Keratinocyte (primary cell): ENCODE results near the gene MAST2. TPM values are rescaled to one million over a fixed set of nuclear protein-coding genes. Genes with fewer than 3 reads are reported as not detected.

Source experiments
- DNase-seq: peaks from one replicate; pipeline ENCODE4 v3.0.0-alpha.2; 2011; ENCODE audit warnings: low read depth, missing footprints, low spot score
- FAIRE-seq: peaks from 2 replicates; lab custom pipeline; 2011; peaks lifted over from hg19 to GRCh38; lab: Jason Lieb, UNC
- H2AFZ ChIP-seq: 2 replicates; pipeline ENCODE4 v1.6.0; 2012; ENCODE audit warnings: low read length, control low read depth, inconsistent platforms; ENCODE audit not compliant: control insufficient read depth
- H3K27ac ChIP-seq: 2 replicates; pipeline ENCODE4 v1.5.1; 2011; ENCODE audit warnings: low read length; ENCODE audit not compliant: control insufficient read depth, insufficient read depth
- H3K27me3 ChIP-seq: 3 replicates; pipeline ENCODE4 v1.6.0; 2011; ENCODE audit warnings: low read length; ENCODE audit not compliant: control insufficient read depth, insufficient read depth; ENCODE audit errors: extremely low read depth
- H3K36me3 ChIP-seq, 2 experiments: 2 replicates in 1 of 2; 3 replicates in 1 of 2; pipeline ENCODE4 v1.5.1; 2011; ENCODE audit warnings: low read length in 2 of 2, mild to moderate bottlenecking in 1 of 2; ENCODE audit not compliant: control insufficient read depth in 2 of 2, insufficient read depth in 2 of 2; ENCODE audit errors: extremely low read depth in 1 of 2
- H3K4me1 ChIP-seq: 3 replicates; pipeline ENCODE4 v1.5.1; 2011; ENCODE audit warnings: low read length; ENCODE audit not compliant: control insufficient read depth, insufficient read depth; ENCODE audit errors: extremely low read depth
- H3K4me2 ChIP-seq: 3 replicates; pipeline ENCODE4 v1.6.0; 2011; ENCODE audit warnings: low read depth, low read length; ENCODE audit not compliant: control insufficient read depth, insufficient read depth; ENCODE audit errors: extremely low read depth
- H3K4me3 ChIP-seq, 3 experiments: fragments of 200-600 bp in 1 of 3; sonication (generic) in 1 of 3; 2 replicates in 2 of 3; 3 replicates in 1 of 3; pipeline ENCODE4 v1.5.1; 2011 to 2016; ENCODE audit warnings: low read length in 3 of 3, mild to moderate bottlenecking in 3 of 3, control low read depth in 2 of 3, inconsistent platforms in 1 of 3, low read depth in 1 of 3, mixed read lengths in 1 of 3, mixed run types in 1 of 3, moderate library complexity in 1 of 3; ENCODE audit not compliant: control insufficient read depth in 2 of 3, insufficient read depth in 2 of 3; ENCODE audit errors: extremely low read depth in 1 of 3
- H3K79me2 ChIP-seq: 2 replicates; pipeline ENCODE4 v1.6.0; 2012; ENCODE audit warnings: low read length; ENCODE audit not compliant: control insufficient read depth, insufficient read depth
- H3K9ac ChIP-seq: 3 replicates; pipeline ENCODE4 v1.6.0; 2011; ENCODE audit warnings: low read length; ENCODE audit not compliant: control insufficient read depth, insufficient read depth; ENCODE audit errors: extremely low read depth
- H3K9me1 ChIP-seq: 3 replicates; pipeline ENCODE4 v1.6.0; 2011; ENCODE audit warnings: low read length; ENCODE audit not compliant: control insufficient read depth, insufficient read depth; ENCODE audit errors: extremely low read depth
- H3K9me3 ChIP-seq: 2 replicates; pipeline ENCODE4 v1.5.1; 2012; ENCODE audit warnings: low read depth, low read length; ENCODE audit not compliant: control insufficient read depth
- H4K20me1 ChIP-seq: 3 replicates; pipeline ENCODE4 v1.6.0; 2011; ENCODE audit warnings: low read length; ENCODE audit not compliant: control insufficient read depth, insufficient read depth; ENCODE audit errors: extremely low read depth
- CTCF ChIP-seq, 3 experiments: IDR thresholded peaks in 1 of 3; conservative IDR thresholded peaks in 1 of 3; optimal IDR thresholded peaks in 1 of 3; 2 replicates in 2 of 3; 3 replicates in 1 of 3; pipeline versions ENCODE3 to v1.5.1; 2011; ENCODE audit warnings: low read length in 3 of 3, mild to moderate bottlenecking in 3 of 3, moderate library complexity in 2 of 3, control low read depth in 1 of 3, inconsistent platforms in 1 of 3; ENCODE audit not compliant: insufficient read depth in 2 of 3; ENCODE audit errors: extremely low read depth in 1 of 3
- EZH2 ChIP-seq: IDR thresholded peaks from one replicate; pipeline ENCODE4 v1.6.1; 2012; ENCODE audit warnings: inconsistent platforms, mild to moderate bottlenecking, low read length, moderate library complexity
- dilution Hi-C: fragments of 300-500 bp; cut with MboI; formaldehyde crosslinking; loops from one replicate; pipeline ENCODE4 v1.7.0; 2020; ENCODE audit warnings: low sequenced_read_pairs; ENCODE audit not compliant: extremely low pct_ligation_motif_present
- polyA plus RNA-seq, 5 experiments: library from polyadenylated mRNA; depleted of rRNA in 3 of 5; stranded (reverse) in 3 of 5; stranded (forward) in 1 of 5; unstranded in 1 of 5; fragments of >200 nt; gene quantifications; 1 replicate in 1 of 5; 2 replicates in 3 of 5; 3 replicates in 1 of 5; pipeline versions ENCODE4 v1.2.1 to v1.2.3, GENCODE V29; 2011 to 2012; ENCODE audit warnings: missing spikeins in 2 of 5, low read depth in 1 of 5, low replicate concordance in 1 of 5

MAST2 gene
- polyA plus RNA-seq, 1 donor (not counting 4 experiments of a cell fraction or from before 2014, with no cell fraction given): 12.2 TPM

DNA sequence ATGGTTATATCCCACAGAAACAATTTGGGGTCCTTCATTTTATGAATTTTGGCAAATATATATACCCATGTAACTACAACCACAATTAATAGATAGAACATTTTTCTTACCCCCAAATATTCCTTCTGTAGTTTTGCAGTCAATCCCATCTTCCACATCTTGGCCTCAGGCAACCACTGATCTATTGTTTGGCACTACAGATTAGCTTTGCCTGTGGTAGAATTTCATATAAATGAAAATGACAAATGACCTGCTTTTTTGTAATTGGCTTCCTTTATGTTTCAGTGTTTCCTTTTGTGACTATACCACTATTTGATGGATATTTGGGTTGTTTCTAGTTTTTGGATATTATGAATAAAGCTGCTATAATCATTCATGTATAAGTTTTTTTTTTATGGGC is 91.5 kb downstream of the MAST2 start:
- H3K4me3 ChIP-seq: no peak overlapping the region
- H3K4me1 ChIP-seq: peaks cover 13% of the 10 kb centered on the region
- no peaks in the 10 kb centered on the region for H3K9me1 ChIP-seq
- no peak overlapping the region for H2AFZ ChIP-seq
- dilution Hi-C loops: no loop called here
- no peaks in the 10 kb centered on the region for H3K36me3 ChIP-seq
- no peaks in the 10 kb centered on the region for H3K27me3 ChIP-seq
- H3K27ac ChIP-seq: no peak overlapping the region
- no peak overlapping the region for H3K9ac ChIP-seq
- no peak overlapping the region for H3K4me2 ChIP-seq
- H3K9me3 ChIP-seq: no peaks in the 10 kb centered on the region
- TF ChIP-seq CTCF (optimal IDR thresholded peaks at IDR 0.05 in 1 of 3, IDR thresholded peaks at IDR 0.05 in 1 of 3, conservative IDR thresholded peaks at IDR 0.05 in 1 of 3; ENCODE audit: extremely low read depth in 1 of 3, insufficient read depth in 2 of 3, low read length in 3 of 3): no peak
- no peak for TF ChIP-seq EZH2
- H3K79me2 ChIP-seq: no peaks in the 10 kb centered on the region
- no peaks in the 10 kb centered on the region for H4K20me1 ChIP-seq
- DNase-seq (no peak), FAIRE-seq (no peak)

- Histone ChIP-seq H3K4me2 (no peak overlapping the region), H3K9ac (no peak overlapping the region), H4K20me1 (no peaks in the 10 kb centered on the region), H3K4me1 (peaks cover 13% of the 10 kb centered on the region), H3K79me2 (no peaks in the 10 kb centered on the region), H3K9me1 (no peaks in the 10 kb centered on the region), H3K4me3 (no peak overlapping the region), H3K36me3 (no peaks in the 10 kb centered on the region), H2AFZ (no peak overlapping the region), H3K27me3 (no peaks in the 10 kb centered on the region), H3K27ac (no peak overlapping the region), H3K9me3 (no peaks in the 10 kb centered on the region)
- dilution Hi-C loops: no loop called here
- FAIRE-seq: no peak
- TF ChIP-seq EZH2 (no peak), CTCF (optimal IDR thresholded peaks at IDR 0.05 in 1 of 3, IDR thresholded peaks at IDR 0.05 in 1 of 3, conservative IDR thresholded peaks at IDR 0.05 in 1 of 3; ENCODE audit: extremely low read depth in 1 of 3, insufficient read depth in 2 of 3, low read length in 3 of 3) (no peak)
- no peak for DNase-seq
These were observed 92.0 kb downstream of the MAST2 start for GRCh38 chr1:45895406-45895805.
